HG03521 (cell line): ENCODE measurements around the gene SPATS2.

Source experiments
- ATAC-seq: cut with Tn5 transposase; IDR thresholded peaks from one replicate; pipeline ENCODE4 v1.9.1; 2021; ENCODE audit warnings: mild to moderate bottlenecking, moderate library complexity; ENCODE audit not compliant: unreplicated experiment

SPATS2 gene

DNA sequence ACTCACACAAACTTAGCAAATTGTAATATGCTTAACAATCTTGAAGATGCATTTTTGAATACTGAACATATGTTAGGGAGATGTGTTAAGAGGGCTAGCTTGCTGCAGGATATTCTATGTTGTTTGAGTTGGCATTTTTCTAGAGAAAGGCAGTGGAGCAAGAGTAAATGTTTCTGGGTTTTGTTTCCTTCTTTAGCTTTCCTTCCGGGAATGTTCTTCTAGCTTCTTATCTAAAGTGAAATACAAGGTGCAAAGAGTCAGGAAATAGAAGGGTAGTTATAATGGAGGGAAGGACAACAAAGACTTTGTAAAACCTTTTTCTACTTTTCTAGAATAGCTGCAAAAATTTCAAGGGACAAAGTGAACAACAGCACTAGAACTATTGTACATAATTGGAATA lies 94.0 kb downstream of the SPATS2 start:
- no peak for ATAC-seq

GRCh38 chr12:49462083-49462744 lies 95.0 kb downstream of the SPATS2 start:
- ATAC-seq: no peak

DNA sequence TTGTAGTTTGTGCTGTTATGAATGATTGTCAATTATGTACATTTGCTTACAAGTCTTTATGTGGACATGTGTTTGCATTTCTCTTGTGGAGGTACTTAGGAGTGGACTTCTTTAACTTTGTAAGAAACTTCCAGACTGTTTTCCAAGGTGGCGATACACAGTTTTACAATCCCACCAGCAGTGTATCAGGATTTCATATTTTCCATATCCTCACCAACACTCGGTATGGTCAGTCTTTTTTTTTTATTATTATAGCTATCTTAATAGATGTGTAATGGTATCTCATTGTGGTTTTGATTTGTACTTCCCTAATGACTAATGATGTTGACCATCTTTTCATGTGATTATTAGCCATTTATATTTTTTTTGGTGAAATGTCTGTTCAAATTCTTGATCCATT lies 97.9 kb downstream of the SPATS2 start:
- ATAC-seq: no peak

GRCh38 chr12:49470986-49471385 lies 103.7 kb downstream of the SPATS2 start:
- ATAC-seq: no peak

DNA sequence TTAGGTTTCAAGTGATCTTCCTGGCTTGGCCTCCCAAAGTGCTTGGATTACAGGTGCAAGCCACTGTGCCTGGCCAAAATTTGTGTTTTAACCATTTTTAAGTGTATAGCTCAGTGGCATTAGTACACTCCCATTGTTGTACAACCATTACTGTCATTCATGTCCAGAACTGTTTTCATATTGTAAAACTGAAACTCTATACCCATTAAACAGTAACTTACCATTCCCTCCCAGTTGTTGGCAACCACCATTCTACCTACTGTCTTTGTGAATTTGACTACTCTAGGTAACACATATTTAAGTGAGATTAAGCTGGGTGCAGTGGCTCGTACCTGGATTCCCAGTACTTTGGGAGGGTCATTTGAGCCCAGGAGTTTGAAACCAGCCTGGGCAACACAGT lies 104.3 kb downstream of the SPATS2 start:
- no peak for ATAC-seq

- ATAC-seq: no peak
These were observed 108.8 kb downstream of the SPATS2 start for GRCh38 chr12:49476091-49476490.

DNA sequence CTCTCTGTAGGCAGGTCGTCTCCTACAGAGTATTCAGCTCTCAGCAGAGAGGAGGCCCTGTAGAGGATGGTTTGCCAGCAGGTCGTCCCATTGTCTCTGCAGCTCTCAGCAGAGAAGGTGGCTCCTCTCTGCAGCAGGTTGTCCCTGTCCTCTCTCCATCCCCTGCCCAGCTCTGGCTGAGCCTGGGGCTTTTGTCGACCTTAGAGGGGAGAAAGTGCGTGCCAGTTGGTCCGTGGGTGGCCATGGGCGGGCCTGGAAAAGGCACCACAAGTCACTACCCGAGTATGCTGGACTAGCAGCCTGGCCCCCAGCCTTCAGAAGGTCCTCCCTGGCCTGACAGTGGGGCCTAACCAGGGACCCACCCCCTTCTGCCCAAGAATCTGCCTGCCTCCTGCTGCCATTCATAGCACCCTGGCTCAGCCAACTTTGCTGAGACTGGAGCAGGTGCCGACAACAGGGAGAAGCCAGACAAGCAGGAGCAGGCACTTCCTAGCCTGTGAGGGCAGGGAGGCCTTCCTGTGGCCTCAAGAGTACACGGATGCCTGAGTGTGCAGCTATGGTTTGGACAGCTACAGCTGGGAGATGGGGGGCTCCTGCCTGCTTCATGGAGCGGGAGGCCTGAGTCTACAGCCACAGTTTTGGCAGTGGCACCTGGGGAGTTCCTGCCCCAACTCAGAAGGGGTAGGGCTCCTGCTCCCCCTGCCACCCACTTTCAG lies 111.8 kb downstream of the SPATS2 start:
- no peak for ATAC-seq

DNA sequence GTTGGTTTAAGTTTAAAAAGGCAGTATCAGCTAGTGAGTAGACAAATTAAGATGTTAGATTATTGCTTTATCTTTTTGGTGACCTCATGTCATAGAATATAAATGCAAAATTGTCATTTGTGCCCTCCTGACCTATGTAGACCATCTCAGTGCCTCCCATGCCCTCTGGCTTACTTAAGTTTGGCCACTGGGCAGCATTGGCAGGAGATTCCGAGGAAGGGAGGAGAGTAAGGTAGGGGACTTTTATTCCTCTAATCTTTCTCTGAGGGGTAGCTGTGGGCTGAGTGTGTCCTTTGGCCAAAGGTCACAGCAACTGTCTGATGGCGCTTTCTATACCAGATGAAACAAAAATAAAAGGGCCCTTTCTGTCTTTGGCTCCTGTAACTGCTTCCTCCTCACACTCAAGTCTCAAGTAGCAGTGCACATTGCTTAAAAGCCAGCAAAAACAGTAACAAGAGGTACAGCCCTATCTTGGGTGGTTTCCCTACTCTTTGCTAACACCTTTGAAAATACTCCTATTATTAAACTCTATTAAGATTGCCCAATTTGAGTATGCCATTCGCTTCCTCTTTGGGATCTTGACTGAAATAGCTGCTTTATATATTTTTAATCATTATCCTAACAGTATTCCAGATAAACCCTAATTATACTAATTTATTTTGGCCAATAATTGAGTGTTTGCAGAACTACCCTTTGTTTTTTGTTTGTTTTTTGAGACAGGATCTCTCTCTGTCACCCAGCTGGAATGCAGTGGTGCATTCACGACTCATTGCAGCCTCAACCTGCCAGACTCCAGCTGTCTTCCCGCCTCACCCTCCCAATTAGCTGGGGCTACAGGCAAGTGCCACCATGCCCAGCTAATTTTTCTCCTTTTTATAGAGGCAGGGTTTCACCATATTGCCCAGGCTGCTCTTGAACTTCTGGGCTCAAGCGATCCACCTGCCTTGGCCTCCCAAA lies 115.1 kb downstream of the SPATS2 start:
- no peak for ATAC-seq

- ATAC-seq: no peak
These were observed 116.4 kb downstream of the SPATS2 start for GRCh38 chr12:49483619-49484018.

GRCh38 chr12:49487605-49488004 lies 120.3 kb downstream of the SPATS2 start:
- no peak for ATAC-seq

DNA sequence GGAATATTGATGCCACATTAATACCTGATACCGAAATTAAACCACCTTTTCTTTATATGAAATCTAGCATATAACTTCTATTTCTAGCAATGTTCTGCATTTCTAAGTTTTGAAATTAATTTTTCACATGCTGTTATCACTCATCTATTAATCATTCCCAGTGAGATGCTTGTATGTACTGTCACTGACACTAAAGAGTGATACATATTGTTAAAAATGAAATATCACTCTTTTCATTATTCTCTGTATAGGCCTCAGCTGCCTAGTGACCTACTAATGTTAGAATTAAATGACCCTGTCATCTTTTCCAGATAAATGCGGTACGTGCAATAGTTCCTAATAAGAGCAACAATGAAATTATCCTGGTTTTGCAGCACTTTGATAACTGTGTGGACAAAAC lies 121.9 kb downstream of the SPATS2 start:
- no peak for ATAC-seq

DNA sequence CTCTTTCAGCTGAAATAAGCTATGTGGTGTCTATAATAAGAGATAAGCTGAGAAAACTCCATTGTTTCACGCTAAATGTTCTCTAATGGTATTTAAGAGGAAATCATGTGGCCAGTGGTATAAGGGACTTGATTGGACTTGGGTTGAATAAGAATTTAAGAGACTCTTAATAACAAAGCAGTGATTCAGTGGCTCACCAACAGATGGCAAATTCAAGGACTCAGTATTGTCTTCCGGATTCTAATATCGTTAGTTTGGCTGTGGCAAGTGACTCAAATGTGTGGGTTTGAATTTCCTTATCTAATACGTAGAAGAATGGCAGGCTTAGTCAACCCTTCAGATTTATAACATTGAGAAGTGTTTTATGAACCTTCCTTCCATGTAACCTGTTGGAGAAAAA lies 122.5 kb downstream of the SPATS2 start:
- no peak for ATAC-seq

DNA sequence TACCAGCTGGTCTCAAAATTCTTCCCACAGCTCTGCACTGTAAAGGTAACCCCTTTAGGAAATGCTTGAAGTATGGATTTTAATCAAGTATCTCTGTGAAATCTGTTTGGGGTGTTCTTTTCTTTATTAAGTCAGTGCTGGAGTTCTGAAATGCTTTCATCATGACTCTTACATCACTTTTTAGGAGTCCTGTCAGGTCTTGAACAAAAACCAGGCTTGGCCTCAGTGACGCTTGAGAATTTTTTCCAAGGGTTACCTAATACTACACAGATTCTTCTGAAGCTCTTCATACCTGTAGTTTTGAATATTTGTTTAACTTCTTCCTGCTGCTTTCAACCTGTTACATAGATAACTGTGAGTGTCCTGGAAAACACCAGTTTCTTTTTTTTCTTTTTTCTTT lies 124.6 kb downstream of the SPATS2 start:
- ATAC-seq: no peak

DNA sequence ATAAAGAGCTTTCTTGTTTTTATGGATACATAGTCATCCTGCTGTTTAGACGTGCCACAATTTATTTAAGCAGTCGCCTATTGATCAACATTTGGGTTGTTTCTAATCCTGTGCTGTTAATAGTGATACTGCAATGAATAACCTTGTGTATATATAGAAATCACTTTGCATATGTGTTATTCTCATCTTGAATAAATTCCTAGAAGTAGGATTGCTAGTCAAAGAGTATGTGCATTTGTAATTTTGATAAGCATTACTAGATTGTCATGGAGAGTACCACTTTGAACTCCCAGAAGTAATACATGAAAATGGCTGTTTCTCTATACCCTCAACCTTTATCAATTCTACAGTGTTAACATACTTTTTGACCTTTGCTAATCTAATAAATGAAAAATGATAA lies 126.6 kb downstream of the SPATS2 start:
- ATAC-seq: no peak

- ATAC-seq: no peak
These were observed 129.4 kb downstream of the SPATS2 start for GRCh38 chr12:49496417-49497360.

DNA sequence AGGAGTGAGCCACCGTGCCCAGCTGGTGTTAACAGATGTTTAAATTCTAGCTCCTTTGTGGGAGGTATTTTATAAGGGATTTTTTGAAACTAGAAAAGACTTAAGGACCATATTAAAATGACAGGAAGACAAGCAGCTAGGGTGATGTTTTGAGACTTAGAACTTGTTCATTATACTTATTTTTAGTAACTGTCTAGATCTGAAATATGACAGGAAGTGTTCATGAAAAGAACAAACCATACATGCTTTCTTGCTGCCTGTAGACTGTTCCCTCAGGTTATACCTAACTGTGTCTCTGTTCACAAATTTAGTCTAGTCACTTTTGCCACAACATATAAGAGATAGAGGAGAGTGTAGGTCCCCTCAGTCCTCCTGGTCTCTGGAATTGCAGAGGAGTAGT lies 134.6 kb downstream of the SPATS2 start:
- ATAC-seq: no peak

- ATAC-seq: no peak
These were observed 135.3 kb downstream of the SPATS2 start for GRCh38 chr12:49502590-49502989.

DNA sequence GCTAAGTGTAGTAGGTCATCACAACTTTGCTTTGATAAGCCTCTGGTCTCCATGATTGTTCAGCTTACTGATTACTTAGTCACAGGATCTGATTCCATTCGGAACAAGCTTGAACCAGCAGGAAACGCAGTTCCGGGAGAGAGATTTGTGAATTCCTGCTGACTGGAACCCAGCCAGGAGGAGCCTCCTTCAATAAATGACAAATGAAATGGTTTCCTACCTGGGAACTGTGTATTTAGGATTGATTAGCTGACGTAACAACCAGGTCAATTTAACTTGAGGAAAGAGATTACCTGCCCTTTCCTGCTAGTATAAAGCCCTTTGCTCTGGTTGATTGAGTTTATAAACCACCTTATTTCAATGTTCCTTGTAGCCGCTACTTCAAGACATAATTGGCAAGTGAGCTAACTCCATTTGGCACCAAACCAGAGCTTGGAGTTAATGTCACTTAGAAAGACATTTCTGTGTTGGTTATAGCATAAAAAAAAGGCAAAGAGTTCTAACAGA lies 136.5 kb downstream of the SPATS2 start:
- no peak for ATAC-seq

- no peak for ATAC-seq
These were observed 138.4 kb downstream of the SPATS2 start for GRCh38 chr12:49505672-49506071.

GRCh38 chr12:49507139-49507538 lies 139.9 kb downstream of the SPATS2 start:
- ATAC-seq: no peak
